Activated CD8-positive, alpha-beta memory T cell treated with anti-CD3 and anti-CD28 coated beads, Interleukin-2, amount 10 ng/mL, durations not matched to agents 7 days and 5 days (primary cell): ENCODE results near the gene PLD2. TPM values are rescaled to one million over a fixed set of nuclear protein-coding genes. Genes with fewer than 3 reads are reported as not detected.

ENCODE experiments used
- ATAC-seq: fragments of 150-1000 bp; cut with Tn5 transposase; one replicate; pipeline ENCODE4 v1.10.0; 2021; ENCODE audit warnings: moderate library complexity
- CTCF ChIA-PET: fragments of 350-600 bp; sonication (Branson Sonifier 250); formaldehyde crosslinking; loops from one replicate; lab custom pipeline; 2021; ENCODE audit warnings: antibody characterized with exemption; lab: Charles Lee
- DNase-seq: peaks from one replicate; pipeline ENCODE4 v3.0.0-alpha.2; 2020
- H3K27ac Mint-ChIP-seq: one replicate; pipeline ENCODE4 v1.8.0; 2021; ENCODE audit warnings: mild to moderate bottlenecking, mixed read lengths
- H3K27me3 Mint-ChIP-seq: one replicate; pipeline ENCODE4 v1.8.0; 2021; ENCODE audit warnings: mixed read lengths
- H3K36me3 Mint-ChIP-seq: one replicate; pipeline ENCODE4 v1.8.0; 2021; ENCODE audit warnings: mild to moderate bottlenecking, mixed read lengths
- H3K4me1 Mint-ChIP-seq: one replicate; pipeline ENCODE4 v1.8.0; 2021; ENCODE audit warnings: mixed read lengths
- H3K4me3 Mint-ChIP-seq: one replicate; pipeline ENCODE4 v1.8.0; 2021; ENCODE audit warnings: mild to moderate bottlenecking, moderate library complexity, mixed read lengths
- H3K9me3 Mint-ChIP-seq: one replicate; pipeline ENCODE4 v1.8.0; 2022; ENCODE audit warnings: low read depth, mixed read lengths
- total RNA-seq, 2 experiments: library from RNA; stranded (reverse); gene quantifications; one replicate each; pipeline ENCODE4 v1.2.3, GENCODE V29; 2021

PLD2 gene
- total RNA-seq, 2 experiments from 2014 or later, result 11.7 to 14.5 TPM

DNA sequence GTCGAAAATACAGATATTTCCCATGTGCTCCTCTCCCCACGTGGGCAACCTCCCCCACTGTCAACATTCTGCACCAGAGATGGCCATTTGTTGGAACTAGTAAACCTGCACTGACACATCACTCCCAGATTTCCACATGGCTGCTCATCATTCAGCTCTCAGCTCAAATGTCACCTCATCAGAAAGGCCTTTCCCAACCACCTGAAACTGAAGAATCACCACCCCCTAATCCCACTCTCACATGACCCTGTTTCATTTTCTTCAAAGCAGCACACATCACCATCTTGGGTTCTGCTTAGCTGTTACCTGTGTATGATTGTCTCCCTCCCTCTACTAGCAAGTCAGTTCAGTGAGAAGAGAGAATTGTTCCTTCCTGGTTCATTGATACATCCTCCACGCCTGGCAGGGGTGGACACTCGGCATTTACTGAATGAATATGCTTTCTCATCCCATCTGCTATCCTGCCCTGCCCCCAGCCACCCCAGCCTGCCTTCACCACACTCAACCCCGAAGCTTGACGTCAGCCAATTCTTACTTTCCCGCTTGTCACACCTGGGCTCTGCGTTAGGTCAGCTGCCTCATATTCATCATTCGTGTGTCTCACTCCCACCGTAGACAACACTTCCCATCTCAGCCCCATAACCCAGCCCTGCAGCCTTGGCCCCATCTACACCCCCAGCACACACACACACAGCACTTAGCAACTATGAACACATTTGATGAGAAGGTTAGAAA lies 6.3 kb upstream of the PLD2 start:
- DNase-seq (no peak), ATAC-seq (no peak)
- peaks cover 18% of the 10 kb centered on the region for H3K4me1 Mint-ChIP-seq
- H3K36me3 Mint-ChIP-seq, result peaks cover 9% of the 10 kb centered on the region
- H3K27ac Mint-ChIP-seq, result no peak overlapping the region
- no peak overlapping the region for H3K4me3 Mint-ChIP-seq
- CTCF ChIA-PET, result interaction anchor here (2.3 kb wide), 1 partner anchor 10 kb away, joined by 9 read pairs; no protein-coding TSS in a partner anchor
- H3K9me3 Mint-ChIP-seq, result no peaks in the 10 kb centered on the region
- no peaks in the 10 kb centered on the region for H3K27me3 Mint-ChIP-seq

DNA sequence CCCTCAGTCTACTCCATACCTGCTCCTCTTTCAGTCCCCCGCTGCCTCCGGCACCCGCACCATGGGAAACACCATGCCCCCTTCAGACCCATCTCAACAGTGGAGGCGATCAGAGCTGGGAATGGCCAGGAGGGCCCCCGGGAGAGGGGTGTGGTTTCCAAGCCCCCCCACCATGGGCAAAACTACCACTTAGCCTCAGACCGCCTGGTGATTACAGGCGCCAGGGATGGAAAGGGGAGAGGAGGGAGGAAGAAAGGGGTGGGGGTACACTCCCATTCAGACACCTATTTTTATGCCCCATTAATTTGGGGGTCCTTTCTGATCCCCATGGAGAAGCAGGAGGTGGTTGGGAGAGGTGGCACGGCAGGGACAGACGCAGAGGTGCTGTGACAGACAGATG lies 4.7 kb upstream of the PLD2 start, which contains the start of gene C17orf114:
Gene C17orf114, minus strand, starts transcription at position 101 of the 400 bp plus-strand sequence.
- Mint-ChIP-seq H3K27ac (no peak within 1 kb of the TSS), H3K4me3 (no peak within 1 kb of the TSS)
- CTCF ChIA-PET, result interaction anchor here (2.3 kb wide), 1 partner anchor 12 kb away, joined by 9 read pairs; no protein-coding TSS in a partner anchor

DNA sequence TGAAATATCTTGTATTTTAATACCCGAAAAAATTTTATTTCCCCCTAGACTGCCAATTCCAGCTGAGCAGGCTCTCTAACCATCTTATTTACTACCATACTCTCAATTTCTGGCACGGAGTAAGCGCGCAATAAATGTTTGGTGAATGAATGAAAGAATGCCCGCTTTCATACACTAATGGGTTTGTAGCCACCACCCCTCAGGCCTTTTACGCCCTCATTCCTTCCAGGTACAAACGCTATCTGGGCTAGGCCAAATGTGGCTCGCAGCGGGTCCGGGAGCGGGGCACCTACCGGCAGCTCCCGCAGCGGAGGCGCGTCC lies 536 bp upstream of the PLD2 start:
- peaks cover 3% of the 10 kb centered on the region for H3K36me3 Mint-ChIP-seq
- ATAC-seq, result no peak
- no peaks in the 10 kb centered on the region for H3K9me3 Mint-ChIP-seq
- peak overlapping the region; percentile 67 for H3K4me3 Mint-ChIP-seq
- peaks cover 13% of the 10 kb centered on the region for H3K4me1 Mint-ChIP-seq
- CTCF ChIA-PET, result interaction anchor here (1.0 to 3.5 kb wide), 5 partner anchors 11 to 96 kb away, joined by 3 to 29 read pairs (median 5); partner anchors contain the start of genes ARRB2, GLTPD2 and PSMB6
- no peak for DNase-seq
- no peak overlapping the region for H3K27ac Mint-ChIP-seq
- no peaks in the 10 kb centered on the region for H3K27me3 Mint-ChIP-seq

More for the DNA sequence above, 4.7 kb upstream of the PLD2 start, which contains the start of gene C17orf114:
- H3K27me3 Mint-ChIP-seq, result no peaks in the 10 kb centered on the region
- no peaks in the 10 kb centered on the region for H3K9me3 Mint-ChIP-seq
- ATAC-seq, result no peak
- H3K4me1 Mint-ChIP-seq, result peaks cover 11% of the 10 kb centered on the region
- no peak for DNase-seq
- peaks cover 7% of the 10 kb centered on the region for H3K36me3 Mint-ChIP-seq

DNA sequence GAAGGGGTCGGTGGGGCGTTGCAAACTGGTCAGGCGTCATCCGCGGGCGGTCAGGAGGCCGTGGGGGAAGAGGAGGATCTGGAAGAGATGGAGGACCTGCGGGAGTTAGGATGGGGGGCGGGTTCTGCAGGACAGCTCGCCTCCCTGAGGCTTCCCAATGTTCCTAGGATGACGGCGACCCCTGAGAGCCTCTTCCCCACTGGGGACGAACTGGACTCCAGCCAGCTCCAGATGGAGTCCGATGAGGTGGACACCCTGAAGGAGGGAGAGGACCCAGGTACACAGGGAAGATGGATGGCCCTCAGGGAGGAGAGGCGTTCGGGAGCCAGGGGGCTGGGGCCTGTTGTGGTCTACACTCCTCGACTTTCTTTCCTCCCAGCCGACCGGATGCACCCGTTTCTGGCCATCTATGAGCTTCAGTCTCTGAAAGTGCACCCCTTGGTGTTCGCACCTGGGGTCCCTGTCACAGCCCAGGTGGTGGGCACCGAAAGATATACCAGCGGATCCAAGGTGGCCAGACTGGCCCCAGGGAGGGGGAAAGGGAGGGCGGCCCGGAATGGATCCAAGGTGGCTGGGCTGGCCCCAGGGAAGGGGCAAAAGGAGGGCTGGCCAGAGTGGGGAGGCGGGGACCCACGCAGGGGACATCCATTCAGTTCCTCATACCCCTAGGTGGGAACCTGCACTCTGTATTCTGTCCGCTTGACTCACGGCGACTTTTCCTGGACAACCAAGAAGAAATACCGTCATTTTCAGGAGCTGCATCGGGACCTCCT lies 839 bp downstream of the PLD2 start:
- no peaks in the 10 kb centered on the region for H3K9me3 Mint-ChIP-seq
- peaks cover 3% of the 10 kb centered on the region for H3K36me3 Mint-ChIP-seq
- H3K4me1 Mint-ChIP-seq, result peaks cover 13% of the 10 kb centered on the region
- H3K27me3 Mint-ChIP-seq, result no peaks in the 10 kb centered on the region
- ATAC-seq, result no peak
- CTCF ChIA-PET, result interaction anchor here (0.9 to 3.5 kb wide), 5 partner anchors 12 to 74 kb away, joined by 3 to 29 read pairs (median 4); partner anchors contain the start of genes GLTPD2, MINK1 and PSMB6
- H3K4me3 Mint-ChIP-seq, result peak overlapping the region; percentile 69
- no peak overlapping the region for H3K27ac Mint-ChIP-seq
- DNase-seq, result no peak

DNA sequence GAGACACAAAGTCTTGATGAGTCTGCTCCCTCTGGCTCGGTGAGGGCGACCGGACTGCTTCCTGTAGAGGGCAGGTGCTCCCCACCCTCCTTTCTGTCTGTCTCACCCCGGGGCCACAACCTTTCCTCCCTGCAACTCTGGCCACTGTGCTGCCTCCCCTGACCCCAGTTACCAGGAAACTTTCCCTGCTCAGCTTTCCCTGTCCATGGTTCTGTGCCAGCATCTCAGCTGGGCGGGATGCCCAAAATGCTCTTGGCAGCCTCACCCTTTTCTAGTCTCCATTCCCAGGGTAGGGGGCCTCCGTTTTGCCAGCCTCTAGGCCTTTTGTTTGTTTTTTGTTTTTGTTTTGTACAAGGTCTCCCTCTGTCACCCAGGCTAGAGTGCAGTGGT lies 1.4 kb downstream of the PLD2 start:
- no peaks in the 10 kb centered on the region for H3K27me3 Mint-ChIP-seq
- H3K9me3 Mint-ChIP-seq, result no peaks in the 10 kb centered on the region
- no peak for ATAC-seq
- CTCF ChIA-PET, result interaction anchor here (1.6 to 3.5 kb wide), 2 partner anchors 19 to 25 kb away, joined by 4 to 29 read pairs; partner anchors contain the start of genes GLTPD2 and MINK1
- H3K27ac Mint-ChIP-seq, result no peak overlapping the region
- peaks cover 13% of the 10 kb centered on the region for H3K4me1 Mint-ChIP-seq
- no peak for DNase-seq
- H3K4me3 Mint-ChIP-seq, result peak overlapping the region; percentile 69
- peaks cover 3% of the 10 kb centered on the region for H3K36me3 Mint-ChIP-seq

DNA sequence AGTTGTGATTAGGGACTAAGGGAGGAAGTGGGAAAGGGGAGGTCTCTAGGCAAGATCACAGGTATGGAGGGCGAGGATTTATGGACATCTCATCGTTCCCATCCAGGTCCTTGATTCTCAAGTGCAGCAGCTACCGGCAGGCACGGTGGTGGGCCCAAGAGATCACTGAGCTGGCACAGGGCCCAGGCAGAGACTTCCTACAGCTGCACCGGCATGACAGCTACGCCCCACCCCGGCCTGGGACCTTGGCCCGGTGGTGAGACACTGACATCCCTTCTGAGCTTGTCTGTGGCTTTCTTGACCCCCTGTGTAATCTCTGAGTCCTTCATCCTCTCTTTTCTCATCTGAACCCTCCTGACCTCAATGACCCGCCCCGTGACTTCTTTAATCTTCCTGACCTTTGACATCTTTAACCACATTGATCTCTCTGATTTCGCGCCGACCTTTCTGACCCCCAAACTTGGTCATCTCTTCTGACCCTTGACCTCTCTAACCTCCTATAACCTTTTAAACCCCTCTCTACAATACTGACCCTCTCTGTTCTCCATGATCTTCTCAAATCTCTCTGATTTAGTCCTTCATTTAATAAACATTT lies 3.8 kb downstream of the PLD2 start:
- Mint-ChIP-seq H3K9me3 (no peaks in the 10 kb centered on the region), H3K4me1 (peaks cover 13% of the 10 kb centered on the region), H3K27me3 (no peaks in the 10 kb centered on the region), H3K4me3 (no peak overlapping the region), H3K36me3 (peaks cover 3% of the 10 kb centered on the region), H3K27ac (no peak overlapping the region)
- CTCF ChIA-PET, result interaction anchor here (0.7 kb wide), 1 partner anchor 15 kb away, joined by 3 read pairs; the partner anchor contains the start of gene PSMB6
- ATAC-seq (no peak), DNase-seq (no peak)

DNA sequence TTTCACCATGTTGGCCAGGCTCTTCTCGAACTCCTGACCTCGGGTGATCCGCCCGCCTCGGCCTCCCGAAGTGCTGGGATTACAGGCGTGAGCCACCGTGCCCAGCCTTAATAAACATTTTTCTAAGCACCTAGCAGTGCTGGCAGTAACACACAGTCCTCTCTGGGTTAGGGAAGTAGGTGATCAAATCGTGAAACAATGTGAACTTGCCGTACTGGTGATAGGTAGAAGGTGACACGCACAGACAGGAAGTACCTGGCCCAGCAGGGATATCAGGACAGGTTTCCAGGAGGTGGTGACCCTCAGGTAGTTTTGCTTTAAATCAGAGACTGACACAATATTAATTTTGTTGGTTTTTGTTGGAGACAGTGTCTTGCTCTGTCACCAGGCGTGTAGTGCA lies 4.5 kb downstream of the PLD2 start:
- CTCF ChIA-PET, result no interaction called here
- ATAC-seq (no peak), DNase-seq (no peak)
- Mint-ChIP-seq H3K4me3 (no peak overlapping the region), H3K9me3 (no peaks in the 10 kb centered on the region), H3K27ac (no peak overlapping the region), H3K36me3 (peaks cover 3% of the 10 kb centered on the region), H3K27me3 (no peaks in the 10 kb centered on the region), H3K4me1 (peaks cover 7% of the 10 kb centered on the region)

DNA sequence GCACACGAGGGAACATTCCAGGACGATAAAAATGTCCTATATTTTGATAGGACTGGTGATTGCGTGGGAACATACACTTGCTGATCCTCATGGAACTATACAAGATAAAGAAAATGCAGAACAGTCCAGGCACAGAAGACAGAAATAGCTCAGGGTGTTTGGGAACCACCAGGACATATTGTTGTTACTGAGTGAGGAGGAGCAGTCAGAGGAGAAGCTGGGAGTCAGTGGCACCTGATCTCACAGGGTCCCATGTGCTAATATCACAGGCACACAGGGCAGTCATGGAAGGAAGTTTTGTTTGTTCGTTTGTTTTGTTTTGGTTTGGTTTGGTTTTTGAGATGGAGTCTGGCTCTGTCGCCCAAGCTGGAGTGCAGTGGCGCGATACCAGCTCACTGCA lies 5.7 kb downstream of the PLD2 start:
- no peak overlapping the region for H3K27ac Mint-ChIP-seq
- H3K9me3 Mint-ChIP-seq, result no peaks in the 10 kb centered on the region
- DNase-seq, result no peak
- peaks cover 3% of the 10 kb centered on the region for H3K36me3 Mint-ChIP-seq
- no peak for ATAC-seq
- peaks cover 7% of the 10 kb centered on the region for H3K4me1 Mint-ChIP-seq
- H3K4me3 Mint-ChIP-seq, result no peak overlapping the region
- H3K27me3 Mint-ChIP-seq, result no peaks in the 10 kb centered on the region
- CTCF ChIA-PET, result interaction anchor here (0.6 kb wide), 1 partner anchor 80 kb away, joined by 3 read pairs; no protein-coding TSS in a partner anchor

DNA sequence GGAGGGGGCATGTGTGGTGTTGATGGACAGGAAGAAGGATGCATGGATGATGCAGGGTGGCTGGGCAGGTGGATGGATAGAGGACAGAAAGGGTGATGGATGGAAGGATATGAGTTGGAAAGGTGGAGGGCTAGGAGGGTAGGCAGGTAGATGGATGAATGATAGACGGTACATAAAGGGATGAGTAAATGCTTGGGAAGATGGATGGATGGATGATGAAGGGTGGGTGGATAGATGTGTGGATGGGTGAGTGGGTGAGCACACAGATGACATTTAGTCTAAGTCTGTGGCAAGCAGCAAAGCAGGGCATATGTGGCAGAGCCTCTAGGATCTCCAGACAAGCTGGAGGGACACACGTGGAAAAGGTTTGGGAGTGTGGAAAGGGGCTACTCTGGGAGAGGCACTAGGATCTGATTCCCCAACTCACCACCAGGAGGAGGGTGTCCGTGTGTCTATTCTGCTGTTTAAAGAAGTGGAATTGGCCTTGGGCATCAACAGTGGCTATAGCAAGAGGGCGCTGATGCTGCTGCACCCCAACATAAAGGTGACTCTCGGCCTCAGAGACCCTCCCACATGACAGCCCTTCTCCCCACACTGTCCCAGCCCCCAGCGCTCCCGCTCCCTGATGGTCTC lies 8.2 kb downstream of the PLD2 start:
- no peaks in the 10 kb centered on the region for H3K27me3 Mint-ChIP-seq
- no peak for ATAC-seq
- peaks cover 3% of the 10 kb centered on the region for H3K36me3 Mint-ChIP-seq
- no peaks in the 10 kb centered on the region for H3K9me3 Mint-ChIP-seq
- peaks cover 2% of the 10 kb centered on the region for H3K4me1 Mint-ChIP-seq
- CTCF ChIA-PET, result no interaction called here
- H3K27ac Mint-ChIP-seq, result no peak overlapping the region
- no peak overlapping the region for H3K4me3 Mint-ChIP-seq
- no peak for DNase-seq

DNA sequence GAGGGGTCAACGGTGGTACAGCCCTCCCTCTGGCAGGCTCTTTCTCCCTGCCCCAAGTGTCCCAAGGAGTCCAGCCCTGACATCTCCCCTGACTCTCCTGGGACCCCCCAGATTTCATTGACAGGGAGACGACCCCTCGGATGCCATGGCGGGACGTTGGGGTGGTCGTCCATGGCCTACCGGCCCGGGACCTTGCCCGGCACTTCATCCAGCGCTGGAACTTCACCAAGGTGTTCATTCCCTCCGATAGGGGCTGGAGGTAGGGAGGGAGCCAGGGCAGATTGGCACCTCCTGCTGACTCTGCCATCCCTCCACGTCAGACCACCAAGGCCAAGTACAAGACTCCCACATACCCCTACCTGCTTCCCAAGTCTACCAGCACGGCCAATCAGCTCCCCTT lies 9.9 kb downstream of the PLD2 start:
- DNase-seq, result no peak
- CTCF ChIA-PET, result no interaction called here
- Mint-ChIP-seq H3K27me3 (no peaks in the 10 kb centered on the region), H3K4me1 (no peaks in the 10 kb centered on the region), H3K9me3 (no peaks in the 10 kb centered on the region), H3K27ac (no peak overlapping the region), H3K36me3 (no peaks in the 10 kb centered on the region), H3K4me3 (no peak overlapping the region)
- no peak for ATAC-seq

DNA sequence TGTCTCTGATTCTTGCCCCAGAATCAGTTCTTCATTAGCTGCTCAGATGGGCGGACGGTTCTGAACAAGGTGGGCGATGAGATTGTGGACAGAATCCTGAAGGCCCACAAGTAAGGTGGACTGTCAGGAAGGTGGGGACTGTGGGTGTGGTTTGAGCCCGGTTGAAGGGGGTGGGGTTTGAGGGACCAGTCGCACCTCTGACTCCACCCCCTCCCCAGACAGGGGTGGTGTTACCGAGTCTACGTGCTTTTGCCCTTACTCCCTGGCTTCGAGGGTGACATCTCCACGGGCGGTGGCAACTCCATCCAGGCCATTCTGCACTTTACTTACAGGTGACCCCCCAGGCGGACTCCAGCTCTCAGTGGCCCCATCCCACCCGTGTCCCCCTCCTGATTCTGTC lies 11.3 kb downstream of the PLD2 start:
- Mint-ChIP-seq H3K4me1 (no peaks in the 10 kb centered on the region), H3K9me3 (no peaks in the 10 kb centered on the region), H3K27ac (no peak overlapping the region), H3K27me3 (no peaks in the 10 kb centered on the region), H3K4me3 (no peak overlapping the region), H3K36me3 (no peaks in the 10 kb centered on the region)
- CTCF ChIA-PET, result no interaction called here
- ATAC-seq, result no peak
- no peak for DNase-seq

DNA sequence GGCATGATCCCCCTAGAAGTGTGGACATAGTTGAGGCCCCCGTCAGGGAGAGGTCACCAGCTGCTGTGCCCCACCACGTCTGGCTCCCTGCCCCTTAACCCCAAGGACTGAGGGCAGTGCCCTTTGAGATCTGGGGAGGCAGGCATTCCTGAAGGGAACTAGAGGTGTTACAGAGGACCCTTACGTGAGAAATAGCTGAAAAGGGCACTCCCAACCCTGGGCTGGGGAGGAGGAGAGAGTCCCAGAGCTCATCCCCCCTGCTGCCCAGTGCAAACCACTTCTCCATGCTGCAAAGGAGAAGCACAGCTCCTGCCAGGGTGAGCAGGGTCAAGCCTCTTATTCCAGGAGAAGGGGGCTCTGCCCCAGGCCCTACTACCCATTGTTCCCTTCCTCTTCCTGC lies 15.9 kb downstream of the PLD2 start:
- Mint-ChIP-seq H3K9me3 (no peaks in the 10 kb centered on the region), H3K36me3 (no peaks in the 10 kb centered on the region), H3K27me3 (no peaks in the 10 kb centered on the region), H3K4me1 (no peaks in the 10 kb centered on the region), H3K4me3 (no peak overlapping the region), H3K27ac (no peak overlapping the region)
- ATAC-seq (no peak), DNase-seq (no peak)
- CTCF ChIA-PET, result interaction anchor here (0.6 to 1.4 kb wide), 2 partner anchors 16 to 579 kb away, joined by 3 read pairs; partner anchors contain the start of gene PLD2
